Central memory CD4-positive, alpha-beta T cell (primary cell): Measurements from ENCODE around the gene THRB.

Experiments used
- DNase-seq: peaks from one replicate; pipeline ENCODE4 v3.0.0; 2022

Gene THRB

GRCh38 chr3:24487325-24488262, 7.1 kb downstream of the THRB start:
- DNase-seq, result no peak

- no peak for DNase-seq
Measured at GRCh38 chr3:24485511-24485910, 9.1 kb downstream of the THRB start.

GRCh38 chr3:24483873-24484272, 10.8 kb downstream of the THRB start:
- DNase-seq, result no peak

- DNase-seq, result no peak
Measured at GRCh38 chr3:24482096-24482705, 12.4 kb downstream of the THRB start.

GRCh38 chr3:24481193-24481592, 13.5 kb downstream of the THRB start:
- DNase-seq, result no peak

- DNase-seq, result no peak
Measured at GRCh38 chr3:24480497-24480896, 14.2 kb downstream of the THRB start.

GRCh38 chr3:24479816-24480215, 14.8 kb downstream of the THRB start:
- no peak for DNase-seq

- no peak for DNase-seq
Measured at GRCh38 chr3:24476871-24477656, 17.6 kb downstream of the THRB start.

GRCh38 chr3:24475925-24476324, 18.7 kb downstream of the THRB start:
- DNase-seq, result no peak

GRCh38 chr3:24474862-24475261, 19.8 kb downstream of the THRB start:
- no peak for DNase-seq

GRCh38 chr3:24472358-24472757, 22.3 kb downstream of the THRB start:
- no peak for DNase-seq

GRCh38 chr3:24471486-24471885, 23.2 kb downstream of the THRB start:
- DNase-seq, result no peak

- no peak for DNase-seq
Measured at GRCh38 chr3:24470277-24470676, 24.4 kb downstream of the THRB start.

GRCh38 chr3:24464389-24464788, 30.3 kb downstream of the THRB start:
- DNase-seq, result no peak

GRCh38 chr3:24462737-24463136, 31.9 kb downstream of the THRB start:
- DNase-seq, result no peak

- no peak for DNase-seq
Measured at GRCh38 chr3:24460974-24461373, 33.7 kb downstream of the THRB start.

- DNase-seq, result no peak
Measured at GRCh38 chr3:24457719-24458118, 36.9 kb downstream of the THRB start.

- no peak for DNase-seq
Measured at GRCh38 chr3:24454856-24455255, 39.8 kb downstream of the THRB start.

GRCh38 chr3:24454393-24454792, 40.3 kb downstream of the THRB start:
- DNase-seq, result no peak

GRCh38 chr3:24451461-24452099, 43.1 kb downstream of the THRB start:
- DNase-seq, result no peak

GRCh38 chr3:24450160-24450907, 44.3 kb downstream of the THRB start:
- DNase-seq, result no peak

GRCh38 chr3:24447836-24448235, 46.8 kb downstream of the THRB start:
- no peak for DNase-seq
